Thyroid gland (tissue), 4 donors: Measurements from ENCODE around the gene APBB2.

ENCODE experiments used
- POLR2A ChIP-seq, 2 donors: fragments of 450-650 bp; IDR thresholded peaks; one replicate each; pipeline ENCODE4 v1.6.1; 2017; ENCODE audit warnings: antibody characterized with exemption in 2 of 2, mild to moderate bottlenecking in 2 of 2, moderate library complexity in 1 of 2
- TF ChIP-seq, protein P1 (sequence below), 6 experiments: fragments of 200-600 bp in 3 of 6; fragments of 450-650 bp in 3 of 6; sonication (generic) in 3 of 6; IDR thresholded peaks; one replicate each; pipeline ENCODE4 v1.5.1; 2016 to 2019; ENCODE audit warnings: antibody characterized with exemption in 6 of 6, mild to moderate bottlenecking in 2 of 6, inconsistent platforms in 1 of 6, moderate library complexity in 1 of 6

DNA sequence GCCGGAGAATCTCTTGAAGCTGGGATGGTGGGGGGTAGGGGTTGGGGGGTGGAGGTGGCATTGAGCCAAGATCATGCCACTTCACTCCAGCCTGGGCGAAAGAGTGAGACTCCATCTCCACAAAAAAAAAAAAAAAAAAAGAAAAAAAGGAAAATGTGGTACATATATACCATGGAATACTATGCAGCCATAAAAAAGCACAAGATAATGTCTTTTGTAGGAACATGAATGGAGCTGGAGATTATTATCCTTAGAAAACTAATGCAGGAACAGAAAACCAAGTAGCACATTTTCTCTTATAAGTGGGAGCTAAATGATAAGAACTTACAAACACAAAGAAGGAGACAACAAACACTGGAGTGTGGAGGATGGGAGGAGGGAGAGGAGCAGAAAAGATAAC, 188.5 kb downstream of the APBB2 start:
- TF ChIP-seq, protein P1, sequence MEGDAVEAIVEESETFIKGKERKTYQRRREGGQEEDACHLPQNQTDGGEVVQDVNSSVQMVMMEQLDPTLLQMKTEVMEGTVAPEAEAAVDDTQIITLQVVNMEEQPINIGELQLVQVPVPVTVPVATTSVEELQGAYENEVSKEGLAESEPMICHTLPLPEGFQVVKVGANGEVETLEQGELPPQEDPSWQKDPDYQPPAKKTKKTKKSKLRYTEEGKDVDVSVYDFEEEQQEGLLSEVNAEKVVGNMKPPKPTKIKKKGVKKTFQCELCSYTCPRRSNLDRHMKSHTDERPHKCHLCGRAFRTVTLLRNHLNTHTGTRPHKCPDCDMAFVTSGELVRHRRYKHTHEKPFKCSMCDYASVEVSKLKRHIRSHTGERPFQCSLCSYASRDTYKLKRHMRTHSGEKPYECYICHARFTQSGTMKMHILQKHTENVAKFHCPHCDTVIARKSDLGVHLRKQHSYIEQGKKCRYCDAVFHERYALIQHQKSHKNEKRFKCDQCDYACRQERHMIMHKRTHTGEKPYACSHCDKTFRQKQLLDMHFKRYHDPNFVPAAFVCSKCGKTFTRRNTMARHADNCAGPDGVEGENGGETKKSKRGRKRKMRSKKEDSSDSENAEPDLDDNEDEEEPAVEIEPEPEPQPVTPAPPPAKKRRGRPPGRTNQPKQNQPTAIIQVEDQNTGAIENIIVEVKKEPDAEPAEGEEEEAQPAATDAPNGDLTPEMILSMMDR (IDR thresholded peaks at IDR 0.05) = no peak
- TF ChIP-seq POLR2A (IDR thresholded peaks at IDR 0.05) = no peak
